CD1c-positive myeloid dendritic cell (primary cell): ENCODE results near the gene COPZ2.
A peak's percentile ranks its signal among the peaks of the same experiment; 100 is the strongest.
"Not testable (repeated sequence)": the region's sequence is repeated elsewhere in the genome, so short reads cannot be mapped to it uniquely, and the experiment has no call there.

Experiments
- DNase-seq: peaks from one replicate; pipeline ENCODE4 v3.0.0-alpha.2; 2016; ENCODE audit errors: extremely low spot score

The COPZ2 gene

GRCh38 chr17:48037036-48037837 is at the start of gene COPZ2:
Gene COPZ2 (minus strand): TSS chr17:48037797. CDS start chr17:48037777, 20 bp downstream.
- DNase-seq: peak; percentile 67

GRCh38 chr17:48084932-48085331 is 47.3 kb upstream of the COPZ2 start:
- no peak for DNase-seq

GRCh38 chr17:48081858-48082257 is 44.3 kb upstream of the COPZ2 start:
- no peak for DNase-seq

DNA sequence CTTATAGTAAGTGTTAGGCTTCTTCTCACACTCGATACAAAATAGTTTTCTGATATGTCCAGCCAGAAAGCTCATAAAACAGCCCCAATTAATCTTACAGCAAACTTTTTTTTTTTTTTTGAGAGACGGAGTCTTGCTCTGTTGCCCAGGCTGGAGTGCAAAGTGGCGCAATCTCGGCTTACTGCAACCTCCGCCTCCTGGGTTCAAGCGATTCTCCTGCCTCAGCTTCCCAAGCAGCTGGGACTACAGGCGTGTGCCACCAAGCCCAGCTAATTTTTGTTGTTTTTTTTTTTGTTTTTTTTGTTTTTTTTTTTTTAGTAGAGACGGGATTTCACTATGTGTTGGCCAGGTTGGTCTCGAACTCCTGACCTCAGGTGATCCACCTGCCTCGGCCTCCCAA is 39.6 kb upstream of the COPZ2 start:
- not testable (repeated sequence) for DNase-seq

GRCh38 chr17:48074322-48075081 is 36.9 kb upstream of the COPZ2 start:
- peak; percentile 85 for DNase-seq

- DNase-seq: not testable (repeated sequence)
These were observed 36.0 kb upstream of the COPZ2 start for GRCh38 chr17:48073566-48074094.

DNA sequence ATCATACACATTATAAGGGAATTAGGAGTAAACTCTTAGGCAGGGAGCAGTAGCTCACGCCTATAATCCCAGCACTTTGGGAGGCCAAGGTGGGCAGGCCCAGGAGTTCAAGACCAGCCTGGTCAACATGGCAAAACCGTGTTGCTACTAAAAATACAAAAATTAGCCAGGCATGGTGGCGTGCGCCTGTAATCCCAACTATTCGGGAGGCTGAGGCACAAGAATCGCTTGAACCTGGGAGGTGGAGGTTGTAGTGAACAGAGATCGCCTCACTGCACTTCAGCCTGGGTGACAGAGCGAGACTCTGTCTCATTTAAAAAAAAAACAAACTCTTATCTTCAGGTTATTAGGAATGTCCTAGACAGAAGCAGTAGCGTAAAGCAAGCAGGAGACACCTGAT is 35.2 kb upstream of the COPZ2 start:
- not testable (repeated sequence) for DNase-seq

DNA sequence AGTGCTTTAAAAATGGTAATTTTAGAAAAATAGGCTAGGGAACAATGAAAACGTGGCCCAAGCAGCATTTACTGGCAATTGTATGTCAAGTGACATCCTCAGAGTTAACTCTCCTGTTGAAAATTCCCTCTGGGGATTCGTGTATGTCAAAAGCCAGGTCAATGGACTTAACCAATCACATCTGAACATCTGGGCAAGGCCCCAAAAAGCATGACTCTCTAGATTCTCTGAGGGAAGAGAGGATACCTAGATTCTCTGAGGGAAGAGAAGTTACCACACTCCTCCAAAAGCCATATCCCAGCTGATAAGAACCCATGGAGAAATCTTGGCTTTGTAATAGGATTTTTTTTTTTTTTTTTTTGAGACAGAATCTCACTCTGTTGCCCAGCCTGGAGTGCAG is 34.1 kb upstream of the COPZ2 start:
- no peak for DNase-seq

GRCh38 chr17:48070195-48070594 is 32.6 kb upstream of the COPZ2 start:
- no peak for DNase-seq

DNA sequence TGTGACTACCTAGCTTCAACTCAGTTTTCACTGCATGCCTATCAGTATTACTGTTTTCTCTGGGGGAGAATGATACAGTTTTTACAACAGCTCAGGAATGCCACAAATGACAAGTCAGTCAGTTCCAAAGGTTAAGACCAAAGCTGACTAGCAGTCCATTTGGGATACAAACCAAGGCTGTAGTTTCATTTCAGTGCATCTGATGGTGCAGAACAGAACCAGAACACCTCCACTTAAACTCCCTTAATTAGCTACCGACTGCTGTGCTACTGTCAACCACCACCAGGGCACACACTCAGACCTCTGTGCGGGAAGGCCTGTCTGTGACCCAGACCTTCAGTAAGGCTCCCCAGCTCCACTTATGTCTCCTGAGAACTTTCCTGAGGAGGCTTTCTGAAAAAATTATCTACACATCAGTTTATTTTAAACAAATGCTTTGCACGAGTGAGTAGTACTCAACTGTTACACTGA is 30.9 kb upstream of the COPZ2 start:
- peak; percentile 7 for DNase-seq

DNA sequence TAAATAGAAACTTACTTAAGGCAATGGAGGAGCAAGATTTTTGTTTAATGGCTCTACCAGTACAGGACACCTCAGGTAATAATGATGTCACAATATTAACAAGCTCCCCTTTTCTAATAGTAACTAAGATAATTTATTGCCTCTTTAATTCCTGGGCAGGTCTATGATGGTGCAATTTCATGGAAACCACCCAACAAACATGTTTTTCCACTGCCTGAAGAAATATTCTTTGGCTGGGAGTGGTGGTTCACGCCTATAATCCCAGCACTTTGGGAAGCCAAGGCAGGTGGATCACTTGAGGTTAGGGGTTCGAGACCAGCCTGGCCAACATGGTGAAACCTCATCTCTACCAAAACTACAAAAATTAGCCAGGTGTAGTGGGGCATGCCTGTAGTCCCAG is 30.2 kb upstream of the COPZ2 start:
- not testable (repeated sequence) for DNase-seq

- DNase-seq: no peak
These were observed 29.6 kb upstream of the COPZ2 start for GRCh38 chr17:48067245-48067644.

GRCh38 chr17:48066656-48067055 is 29.1 kb upstream of the COPZ2 start:
- DNase-seq: no peak

DNA sequence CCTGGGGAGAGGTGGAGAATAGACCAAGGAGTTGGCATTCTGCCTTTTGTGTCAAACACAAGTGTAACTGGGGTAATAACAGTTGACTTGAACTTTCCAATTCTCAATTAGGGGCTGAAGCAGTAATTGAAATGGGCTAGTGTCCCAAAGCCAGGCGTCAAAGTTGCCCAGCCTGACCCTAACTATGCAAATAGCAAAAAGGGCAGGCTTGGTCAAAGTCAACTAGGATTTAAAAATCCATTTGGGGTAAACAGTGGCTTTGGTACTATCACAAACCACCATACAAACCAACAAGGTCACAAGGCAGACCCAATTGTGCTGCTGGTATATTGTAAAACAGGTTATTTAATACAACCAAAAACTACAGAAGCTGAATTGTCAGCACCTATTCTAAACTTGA is 28.6 kb upstream of the COPZ2 start:
- no peak for DNase-seq

DNA sequence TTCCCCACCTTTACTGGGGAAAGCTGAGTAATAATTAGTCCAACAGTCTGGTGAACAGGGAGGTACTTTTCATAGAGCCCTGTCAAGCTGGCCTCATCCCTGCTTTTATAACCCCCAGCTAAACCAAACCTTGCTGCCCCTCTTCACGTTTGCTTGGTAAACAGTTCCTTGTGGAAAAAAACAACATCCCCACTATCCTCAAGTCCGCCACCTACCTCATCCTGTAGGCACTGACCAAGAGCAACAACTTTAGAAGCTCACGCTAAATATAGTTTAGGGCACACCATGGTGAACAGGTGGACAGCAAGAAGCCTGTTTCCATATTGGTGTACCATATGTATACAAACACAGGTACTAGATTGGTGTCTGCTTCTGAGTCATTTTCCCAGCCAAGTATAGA is 27.0 kb upstream of the COPZ2 start:
- no peak for DNase-seq

GRCh38 chr17:48062273-48062672 is 24.7 kb upstream of the COPZ2 start:
- no peak for DNase-seq

- DNase-seq: no peak
These were observed 22.7 kb upstream of the COPZ2 start for GRCh38 chr17:48060249-48060648.

DNA sequence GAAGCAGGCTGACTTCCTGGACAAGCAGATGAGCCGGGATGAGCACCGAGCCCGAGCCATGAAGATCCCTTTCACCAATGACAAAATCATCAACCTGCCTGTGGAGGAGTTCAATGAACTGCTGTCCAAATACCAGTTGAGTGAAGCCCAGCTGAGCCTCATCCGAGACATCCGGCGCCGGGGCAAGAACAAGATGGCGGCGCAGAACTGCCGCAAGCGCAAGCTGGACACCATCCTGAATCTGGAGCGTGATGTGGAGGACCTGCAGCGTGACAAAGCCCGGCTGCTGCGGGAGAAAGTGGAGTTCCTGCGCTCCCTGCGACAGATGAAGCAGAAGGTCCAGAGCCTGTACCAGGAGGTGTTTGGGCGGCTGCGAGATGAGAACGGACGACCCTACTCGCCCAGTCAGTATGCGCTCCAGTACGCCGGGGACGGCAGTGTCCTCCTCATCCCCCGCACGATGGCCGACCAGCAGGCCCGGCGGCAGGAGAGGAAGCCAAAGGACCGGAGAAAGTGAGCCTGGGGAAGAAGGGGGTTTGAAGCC is 21.6 kb upstream of the COPZ2 start:
- no peak for DNase-seq

GRCh38 chr17:48058393-48059124 is 21.0 kb upstream of the COPZ2 start:
- DNase-seq: no peak

DNA sequence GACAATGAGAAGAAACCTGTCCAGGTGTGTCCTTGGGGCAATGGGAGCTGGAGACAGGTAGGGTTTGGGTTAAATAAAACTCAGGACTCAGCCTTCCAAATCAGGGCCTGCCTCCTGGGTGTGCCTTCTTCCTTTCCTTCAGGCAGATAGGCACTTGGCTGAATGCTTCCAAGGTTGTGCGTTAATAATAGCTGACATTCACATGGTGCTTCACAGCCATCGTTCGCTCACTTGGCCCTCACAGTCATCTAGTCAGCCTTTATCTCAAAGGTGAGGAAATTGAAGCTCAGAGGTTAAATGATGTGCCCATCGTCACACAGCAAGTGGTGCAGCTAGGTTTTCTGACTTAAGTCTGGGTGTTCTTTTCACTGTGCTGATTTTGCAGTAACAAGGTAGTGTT is 20.0 kb upstream of the COPZ2 start:
- no peak for DNase-seq

GRCh38 chr17:48056879-48057278 is 19.3 kb upstream of the COPZ2 start:
- DNase-seq: no peak

DNA sequence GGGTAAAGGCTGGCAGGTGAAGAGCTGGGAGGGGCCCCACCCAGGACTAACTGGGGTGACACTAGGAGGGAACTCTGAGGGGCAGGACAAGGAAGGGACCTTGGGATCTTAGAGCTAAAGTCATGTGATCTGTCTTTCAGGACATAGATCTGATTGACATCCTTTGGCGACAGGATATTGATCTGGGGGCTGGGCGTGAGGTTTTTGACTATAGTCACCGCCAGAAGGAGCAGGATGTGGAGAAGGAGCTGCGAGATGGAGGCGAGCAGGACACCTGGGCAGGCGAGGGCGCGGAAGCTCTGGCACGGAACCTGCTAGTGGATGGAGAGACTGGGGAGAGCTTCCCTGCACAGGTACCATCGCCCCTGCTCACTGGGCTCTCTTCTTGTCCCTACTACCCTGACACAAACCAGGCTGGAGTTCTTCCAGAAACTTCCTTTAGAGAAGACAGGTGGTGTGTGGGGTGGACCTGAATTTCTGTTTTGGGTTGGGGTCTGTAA is 18.7 kb upstream of the COPZ2 start:
- DNase-seq: no peak
